Vagina (tissue), 2 donors: ENCODE measurements around the gene CFAP92. TPM values are rescaled to one million over a fixed set of nuclear protein-coding genes. Genes with fewer than 3 reads are reported as not detected.

Experiments used
- DNase-seq, 2 donors: peaks; one replicate each; pipeline ENCODE4 v3.0.0-alpha.2; 2017; ENCODE audit errors: extremely low spot score in 2 of 2
- H3K27ac ChIP-seq: fragments of 200-600 bp; sonication (generic); one replicate; pipeline ENCODE4 v1.5.1; 2019
- H3K27me3 ChIP-seq: fragments of 200-600 bp; sonication (generic); one replicate; pipeline ENCODE4 v1.5.1; 2019
- H3K36me3 ChIP-seq, 2 donors: fragments of 200-600 bp; sonication (generic); one replicate each; pipeline ENCODE4 v1.5.1; 2017 to 2019
- H3K4me1 ChIP-seq: fragments of 200-600 bp; sonication (generic); one replicate; pipeline ENCODE4 v1.5.1; 2019
- H3K4me3 ChIP-seq, 2 donors: fragments of 200-600 bp; sonication (generic); 1 replicate in 1 of 2; 2 replicates in 1 of 2; pipeline ENCODE4 v1.5.1; 2016 to 2019
- H3K9me3 ChIP-seq: fragments of 200-600 bp; sonication (generic); one replicate; pipeline ENCODE4 v1.5.1; 2019
- CTCF ChIP-seq, 3 experiments: fragments of 450-650 bp in 2 of 3; fragments of 200-600 bp in 1 of 3; sonication (generic) in 1 of 3; IDR thresholded peaks; one replicate each; pipeline ENCODE4 v1.5.1; 2017 to 2019; ENCODE audit warnings: antibody characterized with exemption in 3 of 3, mild to moderate bottlenecking in 2 of 3, moderate library complexity in 2 of 3
- POLR2A ChIP-seq, 2 donors: fragments of 450-650 bp; IDR thresholded peaks; one replicate each; pipeline ENCODE4 v1.6.1; 2017; ENCODE audit warnings: antibody characterized with exemption in 2 of 2, mild to moderate bottlenecking in 2 of 2, moderate library complexity in 2 of 2
- POLR2AphosphoS5 ChIP-seq, 2 donors: sonication (generic); formaldehyde crosslinking; IDR thresholded peaks; one replicate each; pipeline ENCODE4 v1.9.0; 2017; ENCODE audit warnings: antibody characterized with exemption in 2 of 2, mild to moderate bottlenecking in 2 of 2, low read depth in 1 of 2; ENCODE audit not compliant: insufficient read depth in 1 of 2
- intact Hi-C: fragments of 100-400 bp; cut with DNase I; formaldehyde crosslinking; loops from one replicate; pipeline ENCODE4 v1.15.1; 2023
- total RNA-seq: library from RNA; depleted of rRNA; stranded (reverse); fragments of >200 nt; gene quantifications from one replicate; pipeline ENCODE4 v1.2.3, GENCODE V29; 2016

CFAP92 gene
- total RNA-seq, 1 donor from 2014 or later: not detected

DNA sequence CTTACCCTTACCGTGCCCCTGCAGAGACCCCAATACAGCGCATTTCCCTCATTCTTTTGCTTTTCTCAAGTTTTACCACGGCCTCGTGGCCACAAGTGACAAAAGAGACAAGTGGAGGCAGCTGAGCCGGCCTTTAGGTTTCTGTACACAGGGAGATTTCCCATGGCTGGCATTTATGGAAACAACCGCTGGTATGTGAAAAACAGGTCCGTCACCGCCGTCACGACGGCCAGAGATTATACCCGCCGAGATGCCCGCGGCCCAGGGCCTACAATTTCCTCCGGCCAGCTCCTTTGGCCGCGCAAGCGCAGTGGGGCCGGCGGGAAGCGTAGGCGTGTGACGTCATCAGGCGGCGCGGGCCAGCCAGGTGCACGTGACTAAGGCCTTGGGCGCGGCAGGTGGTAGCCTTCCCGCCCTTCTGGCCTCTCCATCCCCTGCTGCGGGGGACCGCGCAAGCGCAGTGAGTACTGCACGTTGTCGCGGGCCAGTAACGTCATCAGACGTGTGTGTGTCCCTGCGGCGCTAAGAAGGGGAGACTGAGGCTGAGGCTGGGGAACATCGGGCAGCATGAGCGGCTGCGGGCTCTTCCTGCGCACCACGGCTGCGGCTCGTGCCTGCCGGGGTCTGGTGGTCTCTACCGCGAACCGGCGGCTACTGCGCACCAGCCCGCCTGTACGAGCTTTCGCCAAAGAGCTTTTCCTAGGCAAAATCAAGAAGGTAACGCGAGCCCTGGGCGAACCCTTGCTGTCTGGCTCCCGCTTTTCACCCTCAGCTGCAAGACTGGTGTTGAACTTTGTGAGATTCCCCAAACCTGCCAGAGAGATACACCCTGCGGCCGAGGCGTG lies 114.5 kb downstream of the CFAP92 start, which contains the start of gene ACAD9:
Gene ACAD9, plus strand, starts transcription at position 496 of the 845 bp plus-strand sequence. Its CDS starts 72 bp downstream, at position 568.
- peak; percentile 99 for DNase-seq
- Histone ChIP-seq H3K27me3 (no peaks in the 10 kb centered on the region), H3K4me3 (peak within 1 kb of the TSS; percentile 63 to 70), H3K36me3 (no peaks in the 10 kb centered on the region), H3K4me1 (peaks cover 44% of the 10 kb centered on the region), H3K9me3 (no peaks in the 10 kb centered on the region), H3K27ac (peak within 1 kb of the TSS; percentile 90)
- peak; percentile 99 to 100 for TF ChIP-seq POLR2AphosphoS5 (IDR thresholded peaks at IDR 0.05; ENCODE audit: insufficient read depth in 1 of 2, low read depth in 1 of 2)
- peak in 2 of 3 experiments; percentile 12 to 32 for TF ChIP-seq CTCF (IDR thresholded peaks at IDR 0.05)
- TF ChIP-seq POLR2A (IDR thresholded peaks at IDR 0.05): peak in 1 of 2 donors; percentile 93
- intact Hi-C loops: no loop called here

DNA sequence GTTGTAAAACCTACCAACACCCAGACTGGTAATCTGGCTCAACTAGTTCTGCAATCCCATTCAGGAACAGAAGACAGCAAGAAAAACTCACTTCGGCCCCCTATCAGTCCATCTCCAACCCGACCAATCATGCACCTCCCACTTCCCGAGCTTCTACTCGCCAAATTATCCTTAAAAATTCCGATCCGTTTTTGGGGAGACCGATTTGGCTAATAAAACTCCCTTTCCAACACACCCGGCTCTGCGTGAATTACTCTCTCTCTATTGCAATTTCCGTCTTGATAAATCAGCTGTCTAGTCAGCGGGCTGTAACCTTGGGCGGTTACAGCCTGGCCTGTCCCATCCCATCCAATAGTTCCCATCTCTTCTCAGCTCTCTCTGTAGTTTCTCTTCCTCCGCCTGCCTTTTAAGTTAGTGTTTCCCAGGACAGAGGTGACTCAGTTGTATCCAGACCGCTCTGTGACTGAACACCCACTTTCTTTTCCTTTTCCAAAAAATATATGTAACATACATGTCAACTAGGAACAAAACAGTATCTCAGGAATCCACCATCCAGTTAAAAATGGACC lies 115.2 kb downstream of the CFAP92 start:
- H3K4me1 ChIP-seq: peaks cover 44% of the 10 kb centered on the region
- H3K9me3 ChIP-seq: no peaks in the 10 kb centered on the region
- TF ChIP-seq CTCF (IDR thresholded peaks at IDR 0.05): no peak
- no peak for TF ChIP-seq POLR2AphosphoS5 (IDR thresholded peaks at IDR 0.05; ENCODE audit: insufficient read depth in 1 of 2, low read depth in 1 of 2)
- no peak for TF ChIP-seq POLR2A (IDR thresholded peaks at IDR 0.05)
- no peaks in the 10 kb centered on the region for H3K27me3 ChIP-seq
- H3K4me3 ChIP-seq: peak overlapping the region; percentile 63 to 70
- H3K36me3 ChIP-seq: no peaks in the 10 kb centered on the region
- H3K27ac ChIP-seq: peak overlapping the region; percentile 90
- DNase-seq: no peak
- intact Hi-C loops: no loop called here

GRCh38 chr3:128878011-128878457 lies 115.8 kb downstream of the CFAP92 start:
- Histone ChIP-seq H3K4me3 (peak overlapping the region; percentile 63 to 70), H3K36me3 (no peaks in the 10 kb centered on the region), H3K4me1 (peaks cover 44% of the 10 kb centered on the region), H3K9me3 (no peaks in the 10 kb centered on the region), H3K27ac (peak overlapping the region; percentile 90), H3K27me3 (no peaks in the 10 kb centered on the region)
- DNase-seq: no peak
- intact Hi-C loops: no loop called here
- TF ChIP-seq POLR2AphosphoS5 (IDR thresholded peaks at IDR 0.05; ENCODE audit: insufficient read depth in 1 of 2, low read depth in 1 of 2) (no peak), POLR2A (IDR thresholded peaks at IDR 0.05) (no peak), CTCF (IDR thresholded peaks at IDR 0.05) (no peak)

DNA sequence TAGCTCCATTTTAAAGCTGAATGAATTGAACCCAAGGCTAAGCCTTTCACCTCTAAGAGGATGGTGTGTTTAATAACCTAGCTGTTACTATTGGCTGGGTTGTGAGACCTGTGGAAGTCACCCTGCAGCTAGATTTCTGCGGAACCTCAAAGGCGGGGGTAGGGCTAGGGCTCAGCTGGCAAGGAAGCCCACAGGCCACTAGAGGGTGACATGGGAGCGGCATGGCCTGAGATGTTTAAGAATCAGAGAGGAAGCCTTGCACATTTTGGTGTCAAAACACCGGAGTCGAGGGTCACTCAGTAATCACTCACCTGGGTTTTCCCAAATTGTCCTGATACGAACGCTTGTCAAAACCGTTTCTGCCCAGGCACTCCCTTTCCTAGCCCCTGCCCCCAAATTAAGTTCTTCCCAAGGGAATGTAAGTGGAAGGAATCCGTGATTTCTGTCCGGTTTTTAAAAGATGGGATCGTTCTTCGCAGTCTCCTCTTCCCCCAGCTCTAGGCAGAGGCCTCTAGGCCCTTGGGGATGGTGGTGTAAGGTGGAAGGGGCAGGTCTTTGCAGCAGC lies 118.2 kb downstream of the CFAP92 start:
- Histone ChIP-seq H3K27me3 (no peaks in the 10 kb centered on the region), H3K27ac (no peak overlapping the region), H3K4me1 (peaks cover 22% of the 10 kb centered on the region), H3K9me3 (no peaks in the 10 kb centered on the region), H3K4me3 (no peak overlapping the region), H3K36me3 (no peaks in the 10 kb centered on the region)
- DNase-seq: no peak
- intact Hi-C loops: no loop called here
- TF ChIP-seq POLR2A (IDR thresholded peaks at IDR 0.05) (no peak), POLR2AphosphoS5 (IDR thresholded peaks at IDR 0.05; ENCODE audit: insufficient read depth in 1 of 2, low read depth in 1 of 2) (no peak), CTCF (IDR thresholded peaks at IDR 0.05) (no peak)
